Ishikawa (cell line): ENCODE data around the gene EMILIN2.

Experiments used
- EGR1 ChIP-seq: IDR thresholded peaks from 2 replicates; pipeline ENCODE4 v1.6.1; 2012
- TAF1 ChIP-seq: IDR thresholded peaks from 2 replicates; pipeline ENCODE4 v1.6.1; 2012; ENCODE audit warnings: low read depth, mild to moderate bottlenecking
- TEAD4 ChIP-seq: IDR thresholded peaks from 2 replicates; pipeline ENCODE4 v1.6.1; 2012
- TF ChIP-seq, protein P1 (sequence below): IDR thresholded peaks from 2 replicates; pipeline ENCODE4 v1.6.1; 2012
- TF ChIP-seq, protein P2 (sequence below): IDR thresholded peaks from 2 replicates; pipeline ENCODE4 v1.6.1; 2012; ENCODE audit warnings: low read depth, mild to moderate bottlenecking

DNA sequence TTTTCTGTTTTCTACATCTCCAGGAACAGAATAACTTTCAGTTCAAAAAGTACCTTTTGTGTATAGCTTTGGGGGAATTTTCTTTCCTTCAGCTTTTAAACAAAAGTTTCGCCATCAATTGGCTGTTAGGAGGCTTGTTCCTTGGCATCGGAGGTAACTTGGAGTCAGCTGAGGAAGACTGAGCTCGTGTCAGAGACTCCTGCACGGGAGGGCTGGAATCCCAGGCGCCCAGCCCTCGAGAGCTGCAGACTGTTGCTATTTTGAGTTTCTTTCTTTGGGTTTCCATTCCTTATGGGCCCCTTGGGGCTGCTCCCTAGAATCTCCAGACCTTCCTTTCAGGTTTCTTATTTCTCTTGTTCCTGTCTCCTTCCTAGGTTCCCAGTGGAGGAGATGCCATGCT is 8.1 kb downstream of the EMILIN2 start:
- no peak for TF ChIP-seq TAF1
- no peak for TF ChIP-seq TEAD4
- TF ChIP-seq, protein P1, sequence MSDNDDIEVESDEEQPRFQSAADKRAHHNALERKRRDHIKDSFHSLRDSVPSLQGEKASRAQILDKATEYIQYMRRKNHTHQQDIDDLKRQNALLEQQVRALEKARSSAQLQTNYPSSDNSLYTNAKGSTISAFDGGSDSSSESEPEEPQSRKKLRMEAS: no peak
- TF ChIP-seq, protein P2, sequence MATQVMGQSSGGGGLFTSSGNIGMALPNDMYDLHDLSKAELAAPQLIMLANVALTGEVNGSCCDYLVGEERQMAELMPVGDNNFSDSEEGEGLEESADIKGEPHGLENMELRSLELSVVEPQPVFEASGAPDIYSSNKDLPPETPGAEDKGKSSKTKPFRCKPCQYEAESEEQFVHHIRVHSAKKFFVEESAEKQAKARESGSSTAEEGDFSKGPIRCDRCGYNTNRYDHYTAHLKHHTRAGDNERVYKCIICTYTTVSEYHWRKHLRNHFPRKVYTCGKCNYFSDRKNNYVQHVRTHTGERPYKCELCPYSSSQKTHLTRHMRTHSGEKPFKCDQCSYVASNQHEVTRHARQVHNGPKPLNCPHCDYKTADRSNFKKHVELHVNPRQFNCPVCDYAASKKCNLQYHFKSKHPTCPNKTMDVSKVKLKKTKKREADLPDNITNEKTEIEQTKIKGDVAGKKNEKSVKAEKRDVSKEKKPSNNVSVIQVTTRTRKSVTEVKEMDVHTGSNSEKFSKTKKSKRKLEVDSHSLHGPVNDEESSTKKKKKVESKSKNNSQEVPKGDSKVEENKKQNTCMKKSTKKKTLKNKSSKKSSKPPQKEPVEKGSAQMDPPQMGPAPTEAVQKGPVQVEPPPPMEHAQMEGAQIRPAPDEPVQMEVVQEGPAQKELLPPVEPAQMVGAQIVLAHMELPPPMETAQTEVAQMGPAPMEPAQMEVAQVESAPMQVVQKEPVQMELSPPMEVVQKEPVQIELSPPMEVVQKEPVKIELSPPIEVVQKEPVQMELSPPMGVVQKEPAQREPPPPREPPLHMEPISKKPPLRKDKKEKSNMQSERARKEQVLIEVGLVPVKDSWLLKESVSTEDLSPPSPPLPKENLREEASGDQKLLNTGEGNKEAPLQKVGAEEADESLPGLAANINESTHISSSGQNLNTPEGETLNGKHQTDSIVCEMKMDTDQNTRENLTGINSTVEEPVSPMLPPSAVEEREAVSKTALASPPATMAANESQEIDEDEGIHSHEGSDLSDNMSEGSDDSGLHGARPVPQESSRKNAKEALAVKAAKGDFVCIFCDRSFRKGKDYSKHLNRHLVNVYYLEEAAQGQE: no peak
- TF ChIP-seq EGR1: no peak
